PFSK-1 (cell line): ENCODE data around the gene COX14.

Experiments
- FOXP2 ChIP-seq: optimal IDR thresholded peaks from 2 replicates; pipeline ENCODE3; 2011; ENCODE audit warnings: borderline replicate concordance, control low read depth, inconsistent platforms; ENCODE audit not compliant: insufficient read depth; ENCODE audit errors: extremely low read length, extremely low read depth
- POLR2AphosphoS5 ChIP-seq: IDR thresholded peaks from 2 replicates; pipeline ENCODE4 v1.6.1; 2012; ENCODE audit warnings: low read depth, mild to moderate bottlenecking, control low read depth, low read length, moderate library complexity
- REST ChIP-seq, 2 experiments: IDR thresholded peaks; 2 replicates each; pipeline versions ENCODE4 v1.6.1 to v1.8.0; 2011 to 2012; ENCODE audit warnings: low read depth in 2 of 2, low read length in 2 of 2, control low read depth in 1 of 2, inconsistent platforms in 1 of 2, mild to moderate bottlenecking in 1 of 2, moderate library complexity in 1 of 2; ENCODE audit not compliant: insufficient read depth in 1 of 2
- SIN3A ChIP-seq: IDR thresholded peaks from 2 replicates; pipeline ENCODE4 v1.6.1; 2012; ENCODE audit warnings: mild to moderate bottlenecking, low read length, moderate library complexity, borderline replicate concordance; ENCODE audit not compliant: insufficient read depth
- TAF1 ChIP-seq: IDR thresholded peaks from 2 replicates; pipeline ENCODE4 v1.6.1; 2012; ENCODE audit warnings: low read length, control low read depth, borderline replicate concordance; ENCODE audit not compliant: insufficient read depth

Gene COX14

GRCh38 chr12:50079771-50080170 lies 32.3 kb upstream of the COX14 start:
- TF ChIP-seq SIN3A = no peak
- TF ChIP-seq REST (IDR thresholded peaks at IDR 0.05; ENCODE audit: insufficient read depth in 1 of 2, low read depth in 2 of 2, low read length in 2 of 2) = peak; percentile 18 to 76; a peak in 1 of 4 replicates

DNA sequence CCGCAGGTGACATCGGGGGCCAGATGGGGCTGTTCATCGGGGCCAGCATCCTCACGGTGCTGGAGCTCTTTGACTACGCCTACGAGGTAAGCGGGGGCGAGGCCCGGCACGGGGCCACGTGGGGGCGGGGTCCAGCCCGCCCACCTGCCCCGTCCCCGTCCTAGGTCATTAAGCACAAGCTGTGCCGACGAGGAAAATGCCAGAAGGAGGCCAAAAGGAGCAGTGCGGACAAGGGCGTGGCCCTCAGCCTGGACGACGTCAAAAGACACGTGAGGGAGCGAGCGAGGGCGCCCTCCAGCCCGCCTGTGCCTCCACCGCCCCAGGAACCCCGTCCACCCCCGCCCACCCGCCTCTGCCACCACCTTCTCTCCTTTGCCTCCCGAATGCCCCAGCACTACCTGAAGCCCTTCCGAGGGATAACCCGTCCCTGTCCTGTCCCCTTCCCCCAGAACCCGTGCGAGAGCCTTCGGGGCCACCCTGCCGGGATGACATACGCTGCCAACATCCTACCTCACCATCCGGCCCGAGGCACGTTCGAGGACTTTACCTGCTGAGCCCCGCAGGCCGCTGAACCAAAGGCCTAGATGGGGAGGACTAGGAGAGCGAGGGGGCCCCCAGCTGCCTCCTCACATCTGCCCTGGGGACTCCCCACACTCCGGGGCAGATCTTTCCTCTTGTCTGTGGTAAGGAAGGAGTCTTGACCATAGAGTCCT lies 30.8 kb upstream of the COX14 start:
- TF ChIP-seq REST (IDR thresholded peaks at IDR 0.05; ENCODE audit: insufficient read depth in 1 of 2, low read depth in 2 of 2, low read length in 2 of 2) (no peak), TAF1 (no peak), FOXP2 (no peak), POLR2AphosphoS5 (no peak), SIN3A (no peak)

DNA sequence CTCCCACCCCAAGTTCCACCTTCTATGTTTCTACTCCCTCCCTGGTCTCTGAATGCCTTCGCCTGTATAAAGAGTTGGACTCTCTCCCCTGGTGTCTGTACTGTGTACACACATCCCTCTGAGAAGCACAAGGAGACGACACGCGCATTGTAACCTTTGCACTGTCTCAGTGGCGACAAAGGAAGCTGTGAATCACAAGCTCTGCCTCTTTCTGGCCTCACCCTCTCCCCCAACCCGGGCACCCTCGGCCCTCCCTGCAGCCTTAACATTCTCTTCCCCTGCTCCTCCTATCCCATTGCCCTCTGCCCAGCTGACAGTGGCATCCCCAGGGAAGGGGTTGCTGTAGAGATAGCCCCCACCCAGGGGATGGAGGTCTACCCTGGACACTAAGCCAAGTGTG lies 29.4 kb upstream of the COX14 start:
- TF ChIP-seq REST (IDR thresholded peaks at IDR 0.05; ENCODE audit: insufficient read depth in 1 of 2, low read depth in 2 of 2, low read length in 2 of 2) = no peak
- no peak for TF ChIP-seq TAF1
- TF ChIP-seq POLR2AphosphoS5 = no peak
- TF ChIP-seq SIN3A = no peak
- no peak for TF ChIP-seq FOXP2

- no peak for TF ChIP-seq FOXP2
- no peak for TF ChIP-seq SIN3A
- no peak for TF ChIP-seq POLR2AphosphoS5
- no peak for TF ChIP-seq TAF1
- no peak for TF ChIP-seq REST (IDR thresholded peaks at IDR 0.05; ENCODE audit: insufficient read depth in 1 of 2, low read depth in 2 of 2, low read length in 2 of 2)
These were observed 28.7 kb upstream of the COX14 start for GRCh38 chr12:50083301-50083700.
